HEK293 (cell line): ENCODE measurements around the gene LAX1.

Experiments used
- CTCF ChIA-PET: fragments of 350-600 bp; formaldehyde crosslinking; extraction: SDS; loops from one replicate; lab custom pipeline; 2021; ENCODE audit warnings: antibody characterized with exemption; lab: Yijun Ruan, JAX
- POLR2A ChIA-PET: fragments of 300-600 bp; formaldehyde crosslinking; extraction: SDS; loops from one replicate; lab custom pipeline; 2020; ENCODE audit warnings: antibody characterized with exemption, inconsistent platforms; lab: Yijun Ruan, JAX
- H3K27ac ChIP-seq: fragments of 200-500 bp; sonication (Bioruptor generic); 2 replicates; pipeline ENCODE4 v1.5.1; 2014; ENCODE audit warnings: low read depth, low read length, control low read depth, inconsistent platforms; ENCODE audit errors: extremely low read depth
- H3K36me3 ChIP-seq, 2 experiments: fragments of 200-500 bp in 1 of 2; sonication (Bioruptor generic) in 1 of 2; 1 replicate in 1 of 2; 2 replicates in 1 of 2; pipeline ENCODE4 v1.5.1; 2014 to 2017; ENCODE audit warnings: inconsistent platforms in 2 of 2, low read length in 2 of 2; ENCODE audit not compliant: control insufficient read depth in 2 of 2, insufficient read depth in 1 of 2
- H3K4me1 ChIP-seq: fragments of 200-500 bp; sonication (Bioruptor generic); 2 replicates; pipeline ENCODE4 v1.5.1; 2014; ENCODE audit warnings: mild to moderate bottlenecking, low read length, inconsistent platforms; ENCODE audit not compliant: control insufficient read depth, insufficient read depth
- H3K4me3 ChIP-seq: 2 replicates; pipeline ENCODE4 v1.5.1; 2011; ENCODE audit warnings: low read depth, mild to moderate bottlenecking, control low read depth, low read length, moderate library complexity
- H3K9me3 ChIP-seq: fragments of 200-500 bp; sonication (Bioruptor generic); 2 replicates; pipeline ENCODE4 v1.5.1; 2014; ENCODE audit warnings: low read depth, low read length, inconsistent platforms; ENCODE audit not compliant: control insufficient read depth, insufficient read depth
- EGR2 ChIP-seq: fragments of 450-650 bp; formaldehyde crosslinking; IDR thresholded peaks from 2 replicates; pipeline ENCODE4 v1.5.1; 2016; ENCODE audit warnings: low read depth, missing biosample characterization, missing genetic modification characterization
- GLI2 ChIP-seq: fragments of 450-650 bp; formaldehyde crosslinking; IDR thresholded peaks from 2 replicates; pipeline ENCODE4; 2017; ENCODE audit warnings: missing biosample characterization, missing genetic modification characterization, low read depth, borderline replicate concordance
- GLIS2 ChIP-seq: fragments of 450-650 bp; formaldehyde crosslinking; IDR thresholded peaks from 2 replicates; pipeline ENCODE4 v1.5.1; 2016; ENCODE audit warnings: missing biosample characterization, missing genetic modification characterization
- KLF10 ChIP-seq: fragments of 450-650 bp; IDR thresholded peaks from 2 replicates; pipeline ENCODE4 v1.5.1; 2018; ENCODE audit warnings: missing biosample characterization, mild to moderate bottlenecking, missing genetic modification characterization
- ZNF132 ChIP-seq: fragments of 450-650 bp; formaldehyde crosslinking; IDR thresholded peaks from 2 replicates; pipeline ENCODE4 v1.5.1; 2017; ENCODE audit warnings: missing biosample characterization, missing genetic modification characterization, borderline replicate concordance
- ZNF223 ChIP-seq: fragments of 450-650 bp; formaldehyde crosslinking; IDR thresholded peaks from 2 replicates; pipeline ENCODE4 v1.5.1; 2016; ENCODE audit warnings: missing biosample characterization, missing genetic modification characterization
- ZNF23 ChIP-seq: fragments of 450-650 bp; formaldehyde crosslinking; IDR thresholded peaks from 2 replicates; pipeline ENCODE4 v1.5.1; 2016; ENCODE audit warnings: missing biosample characterization, missing genetic modification characterization, borderline replicate concordance
- ZNF26 ChIP-seq: fragments of 450-650 bp; formaldehyde crosslinking; IDR thresholded peaks from 2 replicates; pipeline ENCODE4 v1.5.1; 2016; ENCODE audit warnings: missing biosample characterization, missing genetic modification characterization
- ZNF311 ChIP-seq: fragments of 450-650 bp; formaldehyde crosslinking; IDR thresholded peaks from 2 replicates; pipeline ENCODE4 v1.5.1; 2017; ENCODE audit warnings: missing biosample characterization, missing genetic modification characterization, borderline replicate concordance
- ZNF354C ChIP-seq: fragments of 450-650 bp; formaldehyde crosslinking; IDR thresholded peaks from 2 replicates; pipeline ENCODE4 v1.5.1; 2016; ENCODE audit warnings: missing biosample characterization, missing genetic modification characterization, low read depth, borderline replicate concordance
- ZNF404 ChIP-seq: fragments of 450-650 bp; formaldehyde crosslinking; IDR thresholded peaks from 2 replicates; pipeline ENCODE4 v1.5.1; 2017; ENCODE audit warnings: missing biosample characterization, missing genetic modification characterization
- ZNF416 ChIP-seq: fragments of 450-650 bp; formaldehyde crosslinking; IDR thresholded peaks from 2 replicates; pipeline ENCODE4 v1.5.1; 2016; ENCODE audit warnings: missing biosample characterization, missing genetic modification characterization
- ZNF426 ChIP-seq: fragments of 450-650 bp; formaldehyde crosslinking; IDR thresholded peaks from 2 replicates; pipeline ENCODE4 v1.5.1; 2017; ENCODE audit warnings: missing biosample characterization, missing genetic modification characterization, mild to moderate bottlenecking, inconsistent platforms, moderate library complexity
- ZNF548 ChIP-seq: fragments of 450-650 bp; formaldehyde crosslinking; IDR thresholded peaks from 2 replicates; pipeline ENCODE4 v1.5.1; 2016; ENCODE audit warnings: missing biosample characterization, missing genetic modification characterization
- ZNF596 ChIP-seq: fragments of 450-650 bp; IDR thresholded peaks from 2 replicates; pipeline ENCODE4 v1.5.0; 2018; ENCODE audit warnings: missing biosample characterization, mild to moderate bottlenecking, missing genetic modification characterization, moderate library complexity
- ZNF610 ChIP-seq: fragments of 450-650 bp; formaldehyde crosslinking; IDR thresholded peaks from 2 replicates; pipeline ENCODE4 v1.5.1; 2016; ENCODE audit warnings: missing biosample characterization, missing genetic modification characterization, borderline replicate concordance
- ZNF654 ChIP-seq: fragments of 450-650 bp; formaldehyde crosslinking; IDR thresholded peaks from 2 replicates; pipeline ENCODE4 v1.5.1; 2016; ENCODE audit warnings: low read depth, missing biosample characterization, missing genetic modification characterization
- ZNF76 ChIP-seq: fragments of 450-650 bp; formaldehyde crosslinking; IDR thresholded peaks from 2 replicates; pipeline ENCODE4; 2016; ENCODE audit warnings: low read depth, missing biosample characterization, missing genetic modification characterization, borderline replicate concordance
- ZNF791 ChIP-seq: fragments of 450-650 bp; formaldehyde crosslinking; IDR thresholded peaks from 2 replicates; pipeline ENCODE4 v1.5.1; 2016; ENCODE audit warnings: missing biosample characterization, missing genetic modification characterization
- ZNF837 ChIP-seq: fragments of 450-650 bp; formaldehyde crosslinking; IDR thresholded peaks from 2 replicates; pipeline ENCODE4 v1.5.1; 2016; ENCODE audit warnings: missing biosample characterization, missing genetic modification characterization
- ZSCAN16 ChIP-seq: fragments of 450-650 bp; formaldehyde crosslinking; IDR thresholded peaks from 2 replicates; pipeline ENCODE4 v1.5.1; 2016; ENCODE audit warnings: missing biosample characterization, missing genetic modification characterization

Gene LAX1

GRCh38 chr1:203776636-203777035 lies 11.7 kb downstream of the LAX1 start:
- ChIA-PET POLR2A (no interaction called here), CTCF (interaction anchor here (0.6 to 0.9 kb wide), 3 partner anchors 10 to 604 kb away, joined by 3 to 5 read pairs (median 4); no protein-coding TSS in a partner anchor)
- H3K36me3 ChIP-seq: no peaks in the 10 kb centered on the region
- no peaks in the 10 kb centered on the region for H3K9me3 ChIP-seq
- H3K27ac ChIP-seq: no peak overlapping the region
- no peak for TF ChIP-seq ZNF837 (tag by site-specific recombination)
- H3K4me1 ChIP-seq: no peaks in the 10 kb centered on the region
- no peak overlapping the region for H3K4me3 ChIP-seq

- no peaks in the 10 kb centered on the region for H3K4me1 ChIP-seq
- no peak for TF ChIP-seq ZNF354C (tag by site-specific recombination)
- H3K36me3 ChIP-seq: no peaks in the 10 kb centered on the region
- no peak overlapping the region for H3K27ac ChIP-seq
- H3K4me3 ChIP-seq: no peak overlapping the region
- H3K9me3 ChIP-seq: no peaks in the 10 kb centered on the region
- POLR2A ChIA-PET: no interaction called here
- CTCF ChIA-PET: interaction anchor here (0.6 to 0.9 kb wide), 3 partner anchors 241 to 605 kb away, joined by 3 to 5 read pairs (median 4); no protein-coding TSS in a partner anchor
These were observed 12.6 kb downstream of the LAX1 start for GRCh38 chr1:203777596-203777995.

GRCh38 chr1:203778146-203778545 lies 13.2 kb downstream of the LAX1 start:
- no peak overlapping the region for H3K27ac ChIP-seq
- TF ChIP-seq ZNF426 (tag by site-specific recombination): no peak
- no peak for TF ChIP-seq ZNF610
- TF ChIP-seq KLF10 (tag by site-specific recombination): no peak
- TF ChIP-seq ZNF416: no peak
- TF ChIP-seq GLIS2: no peak
- no peak for TF ChIP-seq ZNF596 (tag by site-specific recombination)
- no peak for TF ChIP-seq ZNF654 (tag by site-specific recombination)
- no peak for TF ChIP-seq ZNF26 (tag by site-specific recombination)
- TF ChIP-seq EGR2 (tag by site-specific recombination): no peak
- no peak for TF ChIP-seq ZNF76
- TF ChIP-seq ZNF404 (tag by site-specific recombination): no peak
- TF ChIP-seq ZNF548 (tag by site-specific recombination): no peak
- TF ChIP-seq ZNF23: no peak
- no peak for TF ChIP-seq ZNF132 (tag by site-specific recombination)
- H3K4me3 ChIP-seq: no peak overlapping the region
- H3K9me3 ChIP-seq: no peaks in the 10 kb centered on the region
- H3K4me1 ChIP-seq: no peaks in the 10 kb centered on the region
- ChIA-PET CTCF (interaction anchor here (0.6 kb wide), 1 partner anchor 242 kb away, joined by 4 read pairs; no protein-coding TSS in a partner anchor), POLR2A (no interaction called here)
- H3K36me3 ChIP-seq: no peaks in the 10 kb centered on the region

DNA sequence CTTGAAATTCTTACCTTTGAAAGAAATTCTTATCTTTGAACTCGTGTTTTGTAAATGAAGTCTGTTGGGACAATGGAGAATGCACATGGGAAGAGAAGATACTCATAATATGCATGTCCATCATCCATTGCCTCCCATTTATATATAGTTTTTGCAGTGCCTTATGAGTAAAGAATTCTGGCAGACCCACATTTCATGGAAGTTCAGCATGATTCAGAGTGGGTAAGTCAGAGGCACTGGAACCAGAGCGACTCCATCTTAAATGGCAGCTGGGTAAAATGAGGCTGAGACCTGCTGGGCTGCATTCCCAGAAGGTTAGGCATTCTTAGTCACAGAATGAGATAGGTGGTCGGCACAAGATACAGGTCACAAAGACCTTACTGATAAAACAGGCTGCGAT lies 13.8 kb downstream of the LAX1 start:
- CTCF ChIA-PET: no interaction called here
- Histone ChIP-seq H3K9me3 (no peaks in the 10 kb centered on the region), H3K27ac (no peak overlapping the region), H3K4me1 (no peaks in the 10 kb centered on the region), H3K36me3 (no peaks in the 10 kb centered on the region)
- no peak for TF ChIP-seq ZNF223 (tag by site-specific recombination)
- TF ChIP-seq GLI2: no peak
- TF ChIP-seq ZSCAN16 (tag by site-specific recombination): no peak
- TF ChIP-seq ZNF791: no peak
- TF ChIP-seq ZNF311 (tag by site-specific recombination): no peak
- TF ChIP-seq, all 188 proteins: peak for 0
- no peak overlapping the region for H3K4me3 ChIP-seq
- POLR2A ChIA-PET: no interaction called here
